H1 (cell line): Measurements from ENCODE around the gene EGFLAM. TPM values are rescaled to one million over a fixed set of nuclear protein-coding genes. Genes with fewer than 3 reads are reported as not detected.

Experiments
- CTCF ChIA-PET: fragments of 300-600 bp; sonication (Branson Sonifier 250); formaldehyde crosslinking; loops from one replicate; lab custom pipeline; 2021; ENCODE audit not compliant: partially characterized antibody; lab: Charles Lee
- POLR2A ChIA-PET: fragments of 300-600 bp; sonication (Branson Sonifier 250); formaldehyde crosslinking; loops from one replicate; lab custom pipeline; 2021; ENCODE audit warnings: inconsistent platforms; ENCODE audit not compliant: partially characterized antibody; lab: Charles Lee
- DNase-seq, 2 experiments: peaks; one replicate each; pipeline versions ENCODE4 v3.0.0 to v3.0.0-alpha.2; 2010 to 2022; ENCODE audit warnings: low spot score in 2 of 2, low read depth in 1 of 2, mixed read lengths in 1 of 2
- FAIRE-seq: peaks from 2 replicates; lab custom pipeline; 2011; peaks lifted over from hg19 to GRCh38; lab: Jason Lieb, UNC
- H2AFZ ChIP-seq: 2 replicates; pipeline ENCODE4 v1.8.1; 2012; ENCODE audit warnings: low read length, inconsistent platforms
- H2AK5ac ChIP-seq: 2 replicates; pipeline ENCODE4 v1.6.1; 2013; ENCODE audit warnings: low read depth, low read length
- H2BK120ac ChIP-seq: replicated peaks from 2 replicates; pipeline ENCODE3; 2013; ENCODE audit warnings: low read depth, low read length, inconsistent platforms
- H2BK12ac ChIP-seq: 2 replicates; pipeline ENCODE4 v1.6.1; 2013; ENCODE audit warnings: low read depth, low read length
- H2BK15ac ChIP-seq: 2 replicates; pipeline ENCODE4 v1.6.1; 2013; ENCODE audit warnings: low read length
- H2BK20ac ChIP-seq: 2 replicates; pipeline ENCODE4 v1.6.1; 2013; ENCODE audit warnings: low read length
- H2BK5ac ChIP-seq: 2 replicates; pipeline ENCODE4 v1.6.1; 2013; ENCODE audit warnings: low read depth, low read length
- H3K14ac ChIP-seq: 2 replicates; pipeline ENCODE4 v1.6.1; 2013; ENCODE audit warnings: inconsistent platforms; ENCODE audit not compliant: insufficient read length
- H3K18ac ChIP-seq: 2 replicates; pipeline ENCODE4 v1.6.1; 2013; ENCODE audit warnings: low read length; ENCODE audit errors: extremely low read depth
- H3K23ac ChIP-seq: 2 replicates; pipeline ENCODE4 v1.6.1; 2013; ENCODE audit warnings: inconsistent platforms; ENCODE audit not compliant: insufficient read length
- H3K23me2 ChIP-seq: 2 replicates; pipeline ENCODE4 v1.6.1; 2013; ENCODE audit warnings: low read depth, low read length
- H3K27ac ChIP-seq: 2 replicates; pipeline ENCODE4 v1.6.1; 2011; ENCODE audit warnings: low read depth, low read length, inconsistent platforms
- H3K27me3 ChIP-seq, 4 experiments: replicated peaks in 1 of 4; 1 replicate in 1 of 4; 2 replicates in 3 of 4; pipeline versions ENCODE4 v1.6.1 to v1.8.1; 2011 to 2013; ENCODE audit warnings: low read length in 3 of 4, mild to moderate bottlenecking in 3 of 4, inconsistent platforms in 2 of 4, mixed read lengths in 2 of 4, moderate library complexity in 1 of 4; ENCODE audit not compliant: control insufficient read depth in 3 of 4, insufficient read depth in 3 of 4; ENCODE audit errors: extremely low read depth in 1 of 4
- H3K36me3 ChIP-seq, 4 experiments: 2 replicates each; pipeline versions ENCODE4 v1.6.1 to v1.8.1; 2011 to 2013; ENCODE audit warnings: mild to moderate bottlenecking in 4 of 4, low read length in 3 of 4, moderate library complexity in 2 of 4, control low read depth in 1 of 4, inconsistent platforms in 1 of 4; ENCODE audit not compliant: insufficient read depth in 4 of 4, control insufficient read depth in 2 of 4
- H3K4ac ChIP-seq: replicated peaks from 2 replicates; pipeline ENCODE3; 2013; ENCODE audit warnings: low read length, low read depth, mixed read lengths, inconsistent platforms; ENCODE audit not compliant: insufficient read length
- H3K4me1 ChIP-seq, 4 experiments: replicated peaks in 1 of 4; 1 replicate in 1 of 4; 2 replicates in 3 of 4; pipeline versions ENCODE4 v1.6.1 to v1.8.1; 2011 to 2013; ENCODE audit warnings: low read length in 3 of 4, inconsistent platforms in 2 of 4, mixed read lengths in 1 of 4; ENCODE audit not compliant: insufficient read depth in 4 of 4, control insufficient read depth in 3 of 4
- H3K4me2 ChIP-seq, 2 experiments: 2 replicates each; pipeline versions ENCODE4 v1.6.1 to v1.8.1; 2011 to 2013; ENCODE audit warnings: low read depth in 2 of 2, low read length in 2 of 2, control low read depth in 1 of 2, inconsistent platforms in 1 of 2, mild to moderate bottlenecking in 1 of 2; ENCODE audit not compliant: insufficient read depth in 1 of 2
- H3K4me3 ChIP-seq, 4 experiments: fragments of 200-600, 300-600 bp in 1 of 4; sonication (generic), shearing (Covaris generic), sonication (Bioruptor Twin) in 1 of 4; 2 replicates each; pipeline versions ENCODE4 v1.5.1 to v1.8.1; 2011 to 2016; ENCODE audit warnings: low read length in 4 of 4, low read depth in 3 of 4, control low read depth in 2 of 4, inconsistent platforms in 2 of 4, mild to moderate bottlenecking in 2 of 4, mixed read lengths in 1 of 4, moderate library complexity in 1 of 4; ENCODE audit not compliant: insufficient read depth in 2 of 4; ENCODE audit errors: extremely low read depth in 1 of 4
- H3K56ac ChIP-seq: replicated peaks from 2 replicates; pipeline ENCODE3; 2013; ENCODE audit warnings: low read depth, mild to moderate bottlenecking, mixed read lengths, low read length, inconsistent platforms; ENCODE audit not compliant: insufficient read length
- H3K79me1 ChIP-seq: 2 replicates; pipeline ENCODE4 v1.6.1; 2013; ENCODE audit warnings: low read depth, low read length, control low read depth
- H3K79me2 ChIP-seq, 2 experiments: 2 replicates each; pipeline versions ENCODE4 v1.6.1 to v1.8.1; 2012 to 2013; ENCODE audit warnings: low read length in 2 of 2, mild to moderate bottlenecking in 2 of 2, inconsistent platforms in 1 of 2; ENCODE audit not compliant: insufficient read depth in 2 of 2, control insufficient read depth in 1 of 2
- H3K9ac ChIP-seq, 4 experiments: replicated peaks in 1 of 4; 1 replicate in 1 of 4; 2 replicates in 3 of 4; pipeline versions ENCODE4 v1.6.1 to v1.8.1; 2011 to 2013; ENCODE audit warnings: low read depth in 3 of 4, low read length in 3 of 4, control low read depth in 2 of 4, mild to moderate bottlenecking in 2 of 4, moderate library complexity in 2 of 4, inconsistent platforms in 1 of 4; ENCODE audit errors: extremely low read depth in 1 of 4
- H3K9me3 ChIP-seq, 2 experiments: 2 replicates each; pipeline versions ENCODE4 v1.6.1 to v1.8.1; 2012 to 2013; ENCODE audit warnings: mild to moderate bottlenecking in 2 of 2, moderate library complexity in 2 of 2, control low read depth in 1 of 2, inconsistent platforms in 1 of 2, low read depth in 1 of 2, low read length in 1 of 2, mixed read lengths in 1 of 2; ENCODE audit not compliant: insufficient read depth in 2 of 2
- H4K20me1 ChIP-seq, 2 experiments: replicated peaks in 1 of 2; 2 replicates each; pipeline versions ENCODE3 to v1.8.1; 2011 to 2013; ENCODE audit warnings: inconsistent platforms in 2 of 2, low read length in 2 of 2, mild to moderate bottlenecking in 1 of 2; ENCODE audit not compliant: insufficient read depth in 2 of 2, control insufficient read depth in 1 of 2
- H4K5ac ChIP-seq: 2 replicates; pipeline ENCODE4 v1.6.1; 2013; ENCODE audit warnings: low read length, low read depth, mixed read lengths, inconsistent platforms; ENCODE audit not compliant: insufficient read length
- H4K8ac ChIP-seq: 2 replicates; pipeline ENCODE4 v1.8.0; 2013; ENCODE audit warnings: mild to moderate bottlenecking, moderate library complexity, low read length, inconsistent platforms; ENCODE audit not compliant: insufficient read depth; ENCODE audit errors: extremely low read depth
- H4K91ac ChIP-seq: replicated peaks from 2 replicates; pipeline ENCODE3; 2013; ENCODE audit warnings: low read length, mixed read lengths, inconsistent platforms; ENCODE audit not compliant: insufficient read length
- ATF2 ChIP-seq: IDR thresholded peaks from 2 replicates; pipeline ENCODE4 v1.6.1; 2012; ENCODE audit warnings: low read length, inconsistent platforms
- EGR1 ChIP-seq: IDR thresholded peaks from 2 replicates; pipeline ENCODE4 v1.6.1; 2011; ENCODE audit warnings: low read depth, low read length, borderline replicate concordance
- EP300 ChIP-seq, 2 experiments: IDR thresholded peaks; 1 replicate in 1 of 2; 2 replicates in 1 of 2; pipeline ENCODE4 v1.6.1; 2011 to 2012; ENCODE audit warnings: low read depth in 2 of 2, low read length in 2 of 2, mild to moderate bottlenecking in 2 of 2, borderline replicate concordance in 1 of 2, inconsistent platforms in 1 of 2, moderate library complexity in 1 of 2
- GABPA ChIP-seq: IDR thresholded peaks from 2 replicates; pipeline ENCODE4 v1.6.1; 2011; ENCODE audit warnings: mild to moderate bottlenecking, low read length, moderate library complexity, borderline replicate concordance; ENCODE audit not compliant: insufficient read depth
- HDAC2 ChIP-seq, 2 experiments: fragments of 300-600 bp in 1 of 2; sonication (generic) in 1 of 2; IDR thresholded peaks; 2 replicates each; pipeline ENCODE4 v1.6.1; 2011 to 2012; ENCODE audit warnings: low read depth in 2 of 2, low read length in 2 of 2, mild to moderate bottlenecking in 2 of 2, moderate library complexity in 2 of 2, borderline replicate concordance in 1 of 2, inconsistent platforms in 1 of 2
- SUZ12 ChIP-seq: fragments of 200-600 bp; sonication (generic); IDR thresholded peaks from 2 replicates; pipeline ENCODE4 v1.6.1; 2012; ENCODE audit warnings: mild to moderate bottlenecking, inconsistent platforms, low read length, moderate library complexity, mixed read lengths
- YY1 ChIP-seq: IDR thresholded peaks from 2 replicates; pipeline ENCODE4 v1.6.1; 2011; ENCODE audit warnings: low read depth, mild to moderate bottlenecking, low read length
- WGBS, 2 experiments: shearing (Covaris generic) in 1 of 2; methylation state at CpG; one replicate each; pipeline versions ENCODE4 v1.1.6 to v1.1.7; 2013 to 2015; ENCODE audit warnings: low lambda C conversion rate in 2 of 2, mixed read lengths in 2 of 2, inconsistent platforms in 1 of 2, low coverage in 1 of 2, missing lambda C conversion rate in 1 of 2; ENCODE audit not compliant: insufficient replicate concordance in 2 of 2, insufficient coverage in 1 of 2, insufficient read length in 1 of 2; ENCODE audit errors: extremely low coverage in 1 of 2, missing lambda C conversion rate in 1 of 2; 5-methylcytosine and 5-hydroxymethylcytosine counted together
- polyA plus RNA-seq, 7 experiments: library from polyadenylated mRNA; depleted of rRNA in 3 of 7; stranded (reverse) in 5 of 7; unstranded in 2 of 7; fragments of >200 nt in 5 of 7; fragments of 200-250 nt in 2 of 7; gene quantifications; 1 replicate in 5 of 7; 2 replicates in 1 of 7; 4 replicates in 1 of 7; pipeline versions ENCODE4 v1.2.1 to v1.2.3, GENCODE V29; 2011 to 2013; ENCODE audit warnings: missing spikeins in 2 of 7, mixed read lengths in 2 of 7
- total RNA-seq: library from RNA; stranded (reverse); fragmentation: NEBNext Ultra II Directional; extraction: Animal tissue kit (Norgen Biotek cat#: 25700); gene quantifications from 2 replicates; pipeline ENCODE4 v1.2.1, GENCODE V29; 2021

The EGFLAM gene
- total and polyA plus RNA-seq, 2 of the 8 experiments (the other 6 are each of a cell fraction or from before 2014, with no cell fraction given) = 0.20 to 0.24 TPM

GRCh38 chr5:38305148-38305547 is 46.8 kb downstream of the EGFLAM start:
- Histone ChIP-seq H3K23ac (no peak overlapping the region), H3K9me3 (no peaks in the 10 kb centered on the region), H2BK20ac (no peak overlapping the region), H3K79me1 (no peaks in the 10 kb centered on the region), H2BK120ac (no peak overlapping the region), H3K4ac (no peak overlapping the region), H4K20me1 (no peaks in the 10 kb centered on the region), H2BK5ac (no peak overlapping the region), H3K4me2 (no peak overlapping the region), H4K5ac (no peak overlapping the region), H2AFZ (no peak overlapping the region), H3K14ac (no peak overlapping the region), H3K27ac (no peak overlapping the region), H3K23me2 (no peaks in the 10 kb centered on the region), H3K36me3 (no peaks in the 10 kb centered on the region), H4K91ac (no peak overlapping the region), H3K56ac (no peak overlapping the region), H3K4me3 (no peak overlapping the region), H3K27me3 (no peaks in the 10 kb centered on the region), H2AK5ac (no peak overlapping the region), H2BK15ac (no peak overlapping the region), H2BK12ac (no peak overlapping the region), H3K9ac (no peak overlapping the region), H4K8ac (no peak overlapping the region), H3K18ac (no peak overlapping the region), H3K4me1 (no peaks in the 10 kb centered on the region), H3K79me2 (no peaks in the 10 kb centered on the region)
- POLR2A ChIA-PET = no interaction called here
- WGBS, 2 experiments = 93% methylated on average over 2 of the region's 2 CpGs; no CpG with 5 or more reads in 1 of the 2 experiments
- no peak for FAIRE-seq
- CTCF ChIA-PET = no interaction called here
- DNase-seq = no peak
- TF ChIP-seq ATF2 (no peak), GABPA (no peak), EGR1 (no peak), YY1 (no peak), SUZ12 (no peak), HDAC2 (IDR thresholded peaks at IDR 0.05; ENCODE audit: borderline replicate concordance in 1 of 2, low read depth in 2 of 2, low read length in 2 of 2) (no peak), EP300 (IDR thresholded peaks at IDR 0.05; ENCODE audit: borderline replicate concordance in 1 of 2, low read depth in 2 of 2, low read length in 2 of 2) (no peak)
